GM21786 (cell line): ENCODE measurements around the gene ZNF276.
"Not testable (repeated sequence)": the region's sequence is repeated elsewhere in the genome, so short reads cannot be mapped to it uniquely, and the experiment has no call there.

Experiments
- ATAC-seq: cut with Tn5 transposase; IDR thresholded peaks from one replicate; pipeline ENCODE4 v1.9.1; 2021; ENCODE audit not compliant: unreplicated experiment

Gene ZNF276

GRCh38 chr16:89779231-89779908 is 58.0 kb downstream of the ZNF276 start:
- ATAC-seq: no peak

GRCh38 chr16:89779909-89780305 is 58.6 kb downstream of the ZNF276 start:
- no peak for ATAC-seq

GRCh38 chr16:89782489-89782888 is 61.2 kb downstream of the ZNF276 start:
- ATAC-seq: no peak

GRCh38 chr16:89783952-89784351 is 62.6 kb downstream of the ZNF276 start:
- ATAC-seq: not testable (repeated sequence)

- ATAC-seq: no peak
These were observed 63.1 kb downstream of the ZNF276 start for GRCh38 chr16:89784406-89784805.

GRCh38 chr16:89785523-89786155 is 64.3 kb downstream of the ZNF276 start:
- ATAC-seq: no peak

GRCh38 chr16:89786474-89787364 is 65.4 kb downstream of the ZNF276 start:
- no peak for ATAC-seq

GRCh38 chr16:89787365-89787805 is 66.0 kb downstream of the ZNF276 start:
- no peak for ATAC-seq
